ENCODE results near the gene EFCAB13.

- TF ChIP-seq FOXP2 (optimal IDR thresholded peaks at IDR 0.05; ENCODE audit: control extremely low read depth, extremely low read length, insufficient read depth) (no peak), EZH2 (IDR thresholded peaks at IDR 0.05) (no peak)
Observed at GRCh38 chr17:47304186-47304585, 19.6 kb upstream of the EFCAB13 start.

Data from SK-N-MC (cell line).